Ishikawa (cell line): ENCODE results near the gene RARB.

Source experiments
- CEBPB ChIP-seq: IDR thresholded peaks from 2 replicates; pipeline ENCODE4 v1.6.1; 2012
- CREB1 ChIP-seq: IDR thresholded peaks from 2 replicates; pipeline ENCODE4 v1.6.1; 2012; ENCODE audit warnings: low read depth
- EGR1 ChIP-seq: IDR thresholded peaks from 2 replicates; pipeline ENCODE4 v1.6.1; 2012
- EP300 ChIP-seq: IDR thresholded peaks from 2 replicates; pipeline ENCODE4 v1.6.1; 2012; ENCODE audit warnings: borderline replicate concordance
- FOXM1 ChIP-seq: IDR thresholded peaks from 2 replicates; pipeline ENCODE4 v1.6.1; 2012; ENCODE audit warnings: low read depth, borderline replicate concordance
- MAX ChIP-seq: IDR thresholded peaks from 2 replicates; pipeline ENCODE4 v1.6.1; 2012
- RAD21 ChIP-seq: IDR thresholded peaks from 2 replicates; pipeline ENCODE4 v1.6.1; 2012; ENCODE audit warnings: low read depth
- REST ChIP-seq: IDR thresholded peaks from 2 replicates; pipeline ENCODE4 v1.6.1; 2012; ENCODE audit warnings: low read depth, mild to moderate bottlenecking
- TAF1 ChIP-seq: IDR thresholded peaks from 2 replicates; pipeline ENCODE4 v1.6.1; 2012; ENCODE audit warnings: low read depth, mild to moderate bottlenecking
- TCF12 ChIP-seq: IDR thresholded peaks from 2 replicates; pipeline ENCODE4 v1.6.1; 2012; ENCODE audit warnings: low read depth
- TEAD4 ChIP-seq: IDR thresholded peaks from 2 replicates; pipeline ENCODE4 v1.6.1; 2012
- YY1 ChIP-seq: IDR thresholded peaks from 2 replicates; pipeline ENCODE4 v1.6.1; 2012; ENCODE audit warnings: low read depth

DNA sequence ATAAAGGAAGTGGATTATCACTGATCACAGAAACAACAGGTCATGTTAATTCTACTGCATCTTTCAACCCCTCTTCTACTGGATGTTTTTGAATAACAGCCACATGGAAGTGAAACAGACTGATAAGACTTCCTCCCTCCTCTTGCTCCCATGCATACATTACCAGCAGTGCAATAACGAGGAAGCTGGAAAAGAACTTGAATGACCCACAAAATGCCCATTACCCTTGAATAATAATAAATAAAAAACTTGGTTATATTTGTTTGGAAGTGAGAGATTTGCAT, 51.6 kb downstream of the RARB start:
- TF ChIP-seq REST = no peak
- TF ChIP-seq FOXM1 = no peak
- TF ChIP-seq CREB1 = no peak
- TF ChIP-seq TEAD4 = no peak
- no peak for TF ChIP-seq TAF1
- no peak for TF ChIP-seq RAD21
- no peak for TF ChIP-seq EP300
- no peak for TF ChIP-seq YY1
- no peak for TF ChIP-seq CEBPB
- TF ChIP-seq EGR1 = no peak
- TF ChIP-seq MAX = no peak
- TF ChIP-seq TCF12 = no peak
